Midbrain (tissue), 1 donor: ENCODE measurements around the gene PLAAT5.

Experiments used
- DNase-seq: peaks from one replicate; lab custom pipeline; 2025; lab: John Stamatoyannopoulos, UW

PLAAT5 gene

DNA sequence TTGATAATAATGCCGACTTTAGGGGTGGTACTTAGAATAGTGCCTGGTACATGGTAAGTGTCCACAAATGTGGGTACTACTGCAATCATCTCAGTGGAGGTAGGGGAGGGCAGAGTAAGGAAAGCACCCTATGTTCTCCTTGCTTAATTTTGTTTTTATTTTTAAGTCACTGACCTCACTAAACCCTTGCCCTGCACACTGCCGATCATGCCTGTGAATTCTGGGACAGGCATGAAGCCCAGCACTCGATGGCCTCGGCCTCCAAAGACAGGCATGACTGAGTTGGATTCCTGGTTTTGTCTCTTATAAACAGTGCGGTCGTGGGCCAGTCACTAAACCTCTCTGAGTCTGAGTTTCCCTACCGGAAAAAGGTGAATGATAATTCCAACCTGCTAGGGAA, 21.8 kb upstream of the PLAAT5 start:
- no peak for DNase-seq

DNA sequence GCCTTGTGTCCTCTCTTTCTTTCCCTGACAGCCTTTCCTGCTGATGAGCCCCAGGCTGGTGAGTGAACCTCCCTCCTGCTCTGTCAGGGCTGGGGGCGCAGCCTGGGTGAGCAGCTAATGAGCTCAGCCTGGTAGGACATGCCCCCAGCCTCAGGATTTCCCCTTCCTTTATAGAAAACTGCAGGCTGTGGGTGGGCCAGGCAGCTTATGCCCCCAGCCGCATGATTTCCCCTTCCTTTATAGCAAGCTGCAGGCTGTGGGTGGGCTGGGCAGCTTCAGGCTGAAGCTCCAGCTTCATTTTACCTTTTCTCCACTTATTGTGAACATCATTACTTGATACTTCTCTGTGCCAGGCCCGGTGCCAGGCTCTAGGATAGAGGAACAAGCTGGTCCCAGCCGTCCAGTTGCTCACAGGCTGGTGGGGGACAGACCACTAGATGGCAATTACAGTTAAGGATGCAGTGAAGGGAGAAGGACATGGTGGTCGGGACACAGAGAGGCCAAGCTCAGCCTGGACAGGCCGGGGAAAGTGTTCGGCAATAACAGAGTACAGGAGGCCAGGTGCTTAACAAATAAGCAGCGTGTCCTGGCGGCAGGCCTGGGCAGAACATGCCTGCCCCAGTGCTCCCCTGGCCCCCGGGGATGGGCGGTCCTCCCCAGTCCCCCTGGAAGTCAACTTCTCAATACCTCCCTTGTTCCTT, 20.2 kb upstream of the PLAAT5 start:
- no peak for DNase-seq

DNA sequence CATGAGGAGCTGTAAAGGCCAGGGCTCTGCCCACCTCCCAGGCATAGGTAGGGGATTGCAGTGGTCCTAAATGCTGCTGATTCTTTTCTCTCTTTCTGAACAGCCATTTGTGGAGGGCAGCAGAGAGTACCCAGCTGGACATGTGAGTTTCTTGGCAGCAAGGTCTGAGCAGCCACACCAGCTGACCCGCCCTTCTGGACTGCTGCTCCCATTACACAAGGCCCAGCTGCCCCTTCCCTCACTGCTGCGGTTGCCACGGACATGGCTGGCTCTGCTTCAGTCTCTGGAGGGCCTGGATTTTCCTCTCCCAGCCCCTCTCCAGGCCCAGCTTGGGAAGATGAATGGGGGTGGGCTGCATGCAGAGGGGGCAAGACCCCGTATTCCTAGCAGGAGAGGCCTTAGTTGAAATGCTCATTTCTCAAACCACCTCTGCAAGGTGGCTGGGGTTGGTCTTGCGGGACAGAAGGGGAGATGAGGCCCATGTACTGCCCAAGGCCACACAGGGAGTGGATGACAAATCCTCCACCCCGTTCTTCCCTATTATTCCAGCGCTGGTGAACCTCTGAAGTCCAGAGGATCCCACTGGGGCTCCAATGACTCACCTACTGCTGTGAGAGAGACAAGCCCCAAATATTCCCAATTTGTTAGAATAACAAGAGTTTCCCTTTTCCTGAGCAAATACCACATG, 19.5 kb upstream of the PLAAT5 start:
- DNase-seq = peak; percentile 88

DNA sequence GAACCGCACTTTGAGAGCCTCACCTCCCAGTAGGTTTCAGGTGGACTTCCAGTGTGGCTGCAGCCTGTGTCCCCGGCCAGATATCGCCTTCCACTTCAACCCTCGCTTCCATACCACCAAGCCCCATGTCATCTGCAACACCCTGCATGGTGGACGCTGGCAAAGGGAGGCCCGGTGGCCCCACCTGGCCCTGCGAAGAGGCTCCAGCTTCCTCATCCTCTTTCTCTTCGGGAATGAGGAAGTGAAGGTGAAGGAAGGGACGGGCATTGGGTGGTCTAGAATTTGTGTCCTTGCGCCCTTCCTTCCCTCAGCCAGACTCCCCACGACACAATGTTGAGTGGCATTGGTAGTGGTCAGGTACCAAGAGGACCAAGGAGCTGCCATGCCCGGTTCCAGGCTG, 17.8 kb upstream of the PLAAT5 start:
- DNase-seq = no peak

- peak; percentile 81 for DNase-seq
These were observed 17.0 kb upstream of the PLAAT5 start for GRCh38 chr11:63508009-63508408.

DNA sequence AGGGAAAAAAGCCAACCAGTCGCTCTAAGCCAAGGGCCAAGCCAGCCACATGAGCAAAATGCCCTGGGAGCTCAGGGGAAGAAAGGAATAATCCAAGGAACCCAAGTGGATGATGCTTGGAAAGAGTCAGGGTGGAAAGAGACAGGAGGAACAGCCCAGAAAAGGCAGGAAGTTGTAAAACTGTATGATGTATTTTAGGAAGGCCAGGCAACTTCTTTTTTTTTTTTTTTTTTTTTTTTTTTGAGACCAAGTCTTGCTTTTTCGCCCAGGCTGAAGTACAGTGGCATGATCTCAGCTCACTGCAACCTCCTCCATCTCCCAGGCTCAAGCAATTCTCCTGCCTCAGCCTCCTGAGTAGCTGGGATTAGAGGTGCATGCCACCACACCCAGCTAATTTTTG, 16.5 kb upstream of the PLAAT5 start:
- DNase-seq = no peak

- no peak for DNase-seq
These were observed 15.9 kb upstream of the PLAAT5 start for GRCh38 chr11:63506876-63507275.

GRCh38 chr11:63505857-63506528, 15.0 kb upstream of the PLAAT5 start, which contains the start of gene LGALS12:
TSS of gene LGALS12 (plus strand) at chr11:63506084. CDS start at chr11:63506459, 375 bp downstream.
- DNase-seq = no peak

DNA sequence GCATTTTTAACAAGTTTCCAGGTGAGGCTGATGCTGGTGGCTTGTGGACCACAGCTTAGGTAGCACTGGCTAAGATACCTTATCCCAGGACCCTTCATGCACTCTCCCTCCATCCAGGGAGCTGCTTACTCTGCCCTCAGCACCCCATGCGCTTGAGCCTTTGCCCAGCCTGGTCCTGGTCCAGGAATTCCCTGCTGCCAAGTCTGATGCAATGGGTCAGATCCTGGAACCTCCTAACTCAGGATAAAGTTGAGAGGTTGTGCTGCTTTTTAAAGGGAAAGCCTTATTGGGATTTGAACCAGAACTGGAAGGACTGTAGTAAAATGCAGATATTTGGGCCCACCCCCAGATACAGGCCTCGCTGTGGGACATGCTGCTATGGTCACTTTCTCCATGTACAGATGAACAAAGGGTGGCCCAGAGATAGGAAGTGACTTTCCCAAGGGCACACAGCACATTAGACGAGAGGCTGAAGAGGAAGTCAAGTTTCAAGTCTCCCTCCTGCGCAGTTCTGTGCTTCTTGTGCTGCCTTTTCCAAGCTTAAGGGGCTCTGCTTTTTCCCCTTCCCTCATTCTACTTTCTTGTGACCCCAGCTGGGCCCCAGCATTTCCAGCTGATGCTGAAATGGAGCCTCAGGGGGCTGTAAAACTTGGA, 14.1 kb upstream of the PLAAT5 start:
- DNase-seq = peak; percentile 35

DNA sequence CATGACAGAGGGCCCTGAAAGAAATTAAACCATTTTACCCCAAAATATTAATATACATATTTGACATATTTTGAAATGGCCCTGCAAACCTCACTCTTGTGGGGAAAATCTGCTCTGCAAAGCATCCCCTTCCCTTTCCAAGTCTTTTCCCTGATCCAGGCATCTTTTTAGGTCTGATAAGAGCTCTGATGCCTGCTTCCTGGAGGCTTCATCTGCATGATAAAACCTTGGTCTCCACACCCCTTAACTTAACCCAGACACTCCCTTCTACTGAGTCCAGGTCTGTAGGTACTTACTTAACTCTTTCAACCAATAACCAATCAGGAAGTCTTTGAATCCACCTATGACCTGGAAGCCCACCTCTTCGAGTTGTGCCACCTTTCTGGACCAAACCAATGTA, 13.1 kb upstream of the PLAAT5 start:
- no peak for DNase-seq

DNA sequence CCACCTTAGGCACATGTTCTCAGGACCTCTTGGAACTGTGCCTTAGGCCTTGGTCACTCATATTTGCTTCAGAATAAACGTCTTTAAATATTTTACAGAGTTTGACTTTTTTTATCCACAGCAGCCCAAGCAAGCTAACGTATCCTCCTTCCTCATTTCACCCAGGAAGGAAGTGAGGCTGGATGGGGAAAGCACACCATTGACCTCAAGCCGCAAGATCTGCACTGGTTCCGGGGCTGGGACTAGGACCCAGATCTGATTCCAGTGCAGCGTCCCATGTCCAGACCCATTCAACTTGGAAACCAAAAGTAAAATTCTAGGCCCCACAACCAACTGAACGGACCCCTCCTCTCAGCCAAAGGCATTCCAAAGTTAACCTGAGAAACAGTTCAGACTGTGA, 12.5 kb upstream of the PLAAT5 start:
- DNase-seq = no peak

DNA sequence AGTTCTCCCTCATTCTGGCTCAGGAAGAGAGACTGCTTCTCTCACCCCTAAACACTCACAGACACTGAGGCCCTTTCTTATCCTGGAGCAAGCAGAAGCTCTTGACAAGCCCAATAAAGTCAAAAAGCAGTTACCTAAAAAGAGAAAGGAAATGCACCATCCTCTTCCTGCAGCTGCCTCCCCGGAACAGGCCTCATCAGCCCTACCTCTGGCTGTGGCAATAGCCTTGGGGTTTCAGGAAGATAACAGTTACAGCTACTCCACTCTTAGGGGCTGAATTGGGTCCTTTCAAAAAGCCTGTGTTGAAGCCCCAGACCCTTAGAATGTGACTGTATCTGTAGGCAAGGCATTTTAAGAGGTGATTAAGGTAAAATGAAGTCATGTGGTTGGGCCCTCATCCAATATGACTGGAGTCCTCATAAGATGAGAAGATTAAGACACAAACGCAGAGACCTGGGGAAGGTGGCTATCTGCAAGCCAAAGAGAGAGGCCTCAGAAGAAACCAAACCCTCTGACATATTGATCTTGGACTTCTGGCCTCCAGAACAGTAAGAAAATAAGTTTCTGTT, 11.4 kb upstream of the PLAAT5 start:
- DNase-seq = no peak

DNA sequence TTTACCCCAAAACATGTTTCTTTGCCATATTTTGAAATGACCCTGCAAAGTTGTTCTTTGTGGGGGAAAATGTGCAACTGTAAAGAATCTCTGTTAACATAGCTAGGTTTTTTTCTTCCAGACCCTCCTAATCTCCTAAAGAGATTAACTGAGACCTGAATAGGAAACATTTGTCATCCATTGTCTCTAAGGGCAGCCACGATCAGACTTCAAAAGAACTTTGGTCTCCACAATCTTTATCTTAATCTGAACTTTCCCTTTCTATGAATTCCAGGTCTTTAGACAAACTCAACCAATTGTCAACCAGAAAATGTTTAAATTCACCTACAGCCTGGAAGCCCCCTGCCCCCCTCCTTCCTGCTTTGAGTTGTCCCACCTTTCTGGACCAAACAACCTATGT, 10.3 kb upstream of the PLAAT5 start:
- DNase-seq = no peak

- DNase-seq = no peak
These were observed 8.9 kb upstream of the PLAAT5 start for GRCh38 chr11:63499874-63500273.

GRCh38 chr11:63494975-63495374, 4.0 kb upstream of the PLAAT5 start:
- DNase-seq = no peak

GRCh38 chr11:63493127-63493526, 2.2 kb upstream of the PLAAT5 start:
- DNase-seq = no peak

DNA sequence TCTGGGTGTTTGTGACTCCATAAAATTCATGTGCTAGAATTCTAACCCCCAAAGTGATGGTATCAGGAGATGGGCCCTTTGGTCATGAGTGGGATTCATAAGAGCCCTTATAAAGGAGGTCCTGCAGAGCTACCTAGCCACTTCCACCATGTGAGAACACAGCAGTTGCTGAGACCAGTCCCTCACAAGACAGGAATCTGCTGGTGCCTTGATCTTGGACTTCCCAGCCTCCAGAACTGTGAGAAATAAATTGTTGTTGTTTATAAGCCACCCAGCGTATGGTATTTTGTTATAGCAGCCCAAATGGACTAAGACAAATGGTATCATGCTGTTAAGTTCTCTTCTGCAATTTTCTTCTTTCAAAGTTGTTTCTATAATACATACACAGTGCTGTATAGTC, 1.5 kb upstream of the PLAAT5 start:
- no peak for DNase-seq

DNA sequence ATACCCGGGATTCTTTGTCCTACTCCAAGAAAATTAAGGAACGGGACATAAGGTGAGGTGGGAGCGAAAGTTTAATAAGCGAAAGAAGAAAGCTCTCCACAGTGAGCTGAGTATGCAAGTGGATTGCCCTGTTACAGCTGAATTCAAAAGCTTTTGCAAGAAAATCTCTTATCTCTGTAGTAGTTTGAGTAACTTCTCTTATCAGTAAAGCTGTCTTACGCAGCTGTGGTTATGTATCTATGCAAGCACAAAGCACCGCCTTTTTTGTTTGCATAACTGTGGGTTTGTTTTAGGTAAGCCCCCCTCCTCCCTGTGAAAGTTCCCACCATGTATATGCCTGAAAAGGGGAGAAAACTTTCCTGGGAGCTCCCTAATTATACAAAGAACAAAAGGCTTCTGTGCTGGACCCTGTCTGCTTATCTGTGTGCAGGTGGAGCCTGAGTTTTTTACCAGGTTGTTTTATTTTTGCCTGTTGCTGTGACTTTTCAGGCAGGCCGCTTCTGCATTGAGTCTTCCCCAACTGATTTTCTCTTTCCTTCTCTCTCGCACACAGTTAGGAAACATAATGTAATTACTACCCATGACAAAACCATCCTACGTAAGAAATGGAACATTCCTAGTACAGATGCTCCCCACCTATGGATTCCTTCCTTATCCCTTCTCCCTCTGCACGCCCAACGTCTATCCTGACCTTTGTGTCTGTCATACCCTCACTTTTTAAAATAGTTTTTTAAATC, 837 bp upstream of the PLAAT5 start:
- DNase-seq = no peak

- DNase-seq = no peak
These were observed 247 bp upstream of the PLAAT5 start for GRCh38 chr11:63491240-63491587.

GRCh38 chr11:63489879-63490278, 1.1 kb downstream of the PLAAT5 start:
- no peak for DNase-seq

DNA sequence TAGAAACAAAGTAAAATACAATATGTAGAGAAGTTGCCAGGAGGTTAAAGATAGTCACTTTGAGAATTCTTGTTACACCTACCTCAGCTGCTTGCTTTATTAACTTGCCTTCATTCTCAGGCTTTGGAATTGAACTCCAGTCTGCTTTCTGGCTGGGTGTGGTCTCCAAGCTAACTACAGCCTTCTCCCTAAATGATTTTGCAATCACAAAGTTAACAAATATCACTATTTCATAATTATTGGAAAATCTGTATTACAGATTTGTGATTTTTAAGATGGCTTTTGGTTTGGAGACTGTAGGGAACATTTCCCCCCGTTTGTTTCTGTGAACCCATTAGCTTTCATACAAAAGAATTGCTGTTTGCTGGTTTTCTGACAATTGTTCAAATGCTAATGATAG, 2.2 kb downstream of the PLAAT5 start:
- no peak for DNase-seq

DNA sequence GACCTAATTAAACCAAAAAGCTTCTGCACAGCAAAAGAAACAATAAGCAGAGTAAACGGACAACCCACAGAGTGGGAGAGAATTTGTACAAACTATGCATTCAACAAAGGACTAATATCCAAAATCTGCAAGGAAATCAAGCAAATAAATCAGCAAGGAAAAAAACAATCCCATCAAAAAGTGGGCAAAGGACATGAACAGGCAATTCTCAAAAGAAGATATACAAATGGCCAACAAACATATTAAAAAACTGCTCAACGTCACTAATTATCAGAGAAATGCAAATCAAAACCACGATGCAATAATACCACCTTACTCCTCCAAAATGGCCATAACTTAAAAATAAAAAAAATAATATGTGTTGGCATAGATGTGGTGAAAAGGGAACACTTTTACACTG, 5.2 kb downstream of the PLAAT5 start:
- no peak for DNase-seq
